Loucy (cell line): Measurements from ENCODE around the gene LRRC31.

Experiments
- H2AFZ ChIP-seq: fragments of 200-600 bp; sonication (generic); 2 replicates; pipeline ENCODE4 v1.6.0; 2016; ENCODE audit warnings: antibody characterized with exemption, mild to moderate bottlenecking, low read length, moderate library complexity
- H3F3A ChIP-seq: fragments of 200-600 bp; 2 replicates; pipeline ENCODE4 v1.6.0; 2016; ENCODE audit warnings: antibody characterized with exemption, low read depth, mild to moderate bottlenecking
- H3K27me3 ChIP-seq: fragments of 200-600 bp; sonication (generic); 2 replicates; pipeline ENCODE4 v1.6.1; 2014; ENCODE audit warnings: low read length, mild to moderate bottlenecking; ENCODE audit not compliant: insufficient read depth, poor library complexity, severe bottlenecking
- H3K36me3 ChIP-seq: fragments of 200-600 bp; sonication (generic); 2 replicates; pipeline ENCODE4 v1.6.1; 2016; ENCODE audit warnings: low read length; ENCODE audit not compliant: insufficient read depth
- H3K4me1 ChIP-seq: fragments of 200-600 bp; sonication (generic); 2 replicates; pipeline ENCODE4 v1.5.1; 2014; ENCODE audit warnings: low read length, mild to moderate bottlenecking; ENCODE audit not compliant: insufficient read depth, poor library complexity, severe bottlenecking
- H3K4me2 ChIP-seq: fragments of 200-600 bp; sonication (generic); 2 replicates; pipeline ENCODE4 v1.6.0; 2014; ENCODE audit warnings: antibody characterized with exemption, low read length, low read depth, mild to moderate bottlenecking; ENCODE audit not compliant: poor library complexity, severe bottlenecking
- H3K4me3 ChIP-seq: fragments of 200-600 bp; sonication (generic); 2 replicates; pipeline ENCODE4 v1.5.1; 2014; ENCODE audit warnings: low read length, mild to moderate bottlenecking, mixed read lengths; ENCODE audit not compliant: poor library complexity, severe bottlenecking
- H3K79me2 ChIP-seq: fragments of 200-600 bp; sonication (generic); 2 replicates; pipeline ENCODE4 v1.6.1; 2014; ENCODE audit warnings: low read length; ENCODE audit not compliant: insufficient read depth
- H3K9ac ChIP-seq: fragments of 200-600 bp; sonication (generic); 2 replicates; pipeline ENCODE4 v1.6.0; 2014; ENCODE audit warnings: mild to moderate bottlenecking, low read depth, low read length, moderate library complexity; ENCODE audit not compliant: poor library complexity, severe bottlenecking
- H3K9me2 ChIP-seq: fragments of 200-600 bp; sonication (generic); replicated peaks from 2 replicates; pipeline ENCODE4 v1.6.1; 2016; ENCODE audit warnings: low read depth, low read length, mixed read lengths
- H3K9me3 ChIP-seq: fragments of 200-600 bp; sonication (generic); 2 replicates; pipeline ENCODE4 v1.6.1; 2014; ENCODE audit warnings: mild to moderate bottlenecking, antibody characterized with exemption, low read length, low read depth; ENCODE audit not compliant: insufficient read depth
- H4K20me1 ChIP-seq: fragments of 200-600 bp; sonication (generic); 2 replicates; pipeline ENCODE4 v1.6.0; 2014; ENCODE audit warnings: antibody characterized with exemption, low read length, mild to moderate bottlenecking; ENCODE audit not compliant: insufficient read depth, poor library complexity, severe bottlenecking
- CTCF ChIP-seq: fragments of 200-600 bp; sonication (generic); conservative IDR thresholded peaks from 2 replicates; pipeline ENCODE4 v1.5.1; 2014; ENCODE audit warnings: mild to moderate bottlenecking, antibody characterized with exemption, low read length
- EZH2phosphoT487 ChIP-seq: fragments of 200-600 bp; IDR thresholded peaks from 2 replicates; pipeline ENCODE4 v1.6.1; 2018; ENCODE audit warnings: antibody characterized with exemption, mild to moderate bottlenecking, moderate library complexity, borderline replicate concordance

Gene LRRC31

GRCh38 chr3:169822540-169822939 is 47.2 kb downstream of the LRRC31 start:
- no peaks in the 10 kb centered on the region for H3K4me1 ChIP-seq
- H3K9me2 ChIP-seq = no peaks in the 10 kb centered on the region
- no peaks in the 10 kb centered on the region for H3K9me3 ChIP-seq
- H3K9ac ChIP-seq = no peak overlapping the region
- no peaks in the 10 kb centered on the region for H3K27me3 ChIP-seq
- no peaks in the 10 kb centered on the region for H3K79me2 ChIP-seq
- no peaks in the 10 kb centered on the region for H3K36me3 ChIP-seq
- TF ChIP-seq CTCF (no peak), EZH2phosphoT487 (no peak)
- no peaks in the 10 kb centered on the region for H4K20me1 ChIP-seq
- no peak overlapping the region for H2AFZ ChIP-seq
- no peak overlapping the region for H3K4me3 ChIP-seq
- no peaks in the 10 kb centered on the region for H3F3A ChIP-seq
- H3K4me2 ChIP-seq = no peak overlapping the region

GRCh38 chr3:169822091-169822490 is 47.6 kb downstream of the LRRC31 start:
- H3K36me3 ChIP-seq = no peaks in the 10 kb centered on the region
- H3K4me3 ChIP-seq = no peak overlapping the region
- H2AFZ ChIP-seq = no peak overlapping the region

GRCh38 chr3:169818316-169818715 is 51.4 kb downstream of the LRRC31 start:
- H3K79me2 ChIP-seq = no peaks in the 10 kb centered on the region
- H3K9me2 ChIP-seq = no peaks in the 10 kb centered on the region
- no peaks in the 10 kb centered on the region for H4K20me1 ChIP-seq
- H3K4me2 ChIP-seq = no peak overlapping the region
- no peak overlapping the region for H3K4me3 ChIP-seq
- no peak overlapping the region for H2AFZ ChIP-seq
- no peaks in the 10 kb centered on the region for H3K27me3 ChIP-seq
- H3K9ac ChIP-seq = no peak overlapping the region
- H3K4me1 ChIP-seq = peaks cover 4% of the 10 kb centered on the region
- H3K9me3 ChIP-seq = no peaks in the 10 kb centered on the region
- TF ChIP-seq CTCF = no peak
- TF ChIP-seq EZH2phosphoT487 = no peak
- H3K36me3 ChIP-seq = no peaks in the 10 kb centered on the region
- H3F3A ChIP-seq = no peaks in the 10 kb centered on the region

More at GRCh38 chr3:169822091-169822490, 47.6 kb downstream of the LRRC31 start:
- Histone ChIP-seq H3K4me2 (no peak overlapping the region), H3K27me3 (no peaks in the 10 kb centered on the region), H3K9ac (no peak overlapping the region), H3K9me3 (no peaks in the 10 kb centered on the region), H4K20me1 (no peaks in the 10 kb centered on the region), H3K79me2 (no peaks in the 10 kb centered on the region), H3K9me2 (no peaks in the 10 kb centered on the region), H3K4me1 (no peaks in the 10 kb centered on the region), H3F3A (no peaks in the 10 kb centered on the region)
- no peak for TF ChIP-seq CTCF
- TF ChIP-seq EZH2phosphoT487 = no peak
